Measurements from ENCODE around the gene ZCCHC24.

- TF ChIP-seq CTCF (IDR thresholded peaks at IDR 0.05) (no peak), POLR2A (IDR thresholded peaks at IDR 0.05) (no peak)
Observed at GRCh38 chr10:79420974-79421688, 24.3 kb downstream of the ZCCHC24 start.
